ENCODE results near the gene TIAM1. TPM values are rescaled to one million over a fixed set of nuclear protein-coding genes. Genes with fewer than 3 reads are reported as not detected.

TIAM1 gene
- total and polyA plus RNA-seq, 2 of the 8 experiments (the other 6 are each of a cell fraction or from before 2014, with no cell fraction given) = 10.1 to 30.7 TPM

DNA sequence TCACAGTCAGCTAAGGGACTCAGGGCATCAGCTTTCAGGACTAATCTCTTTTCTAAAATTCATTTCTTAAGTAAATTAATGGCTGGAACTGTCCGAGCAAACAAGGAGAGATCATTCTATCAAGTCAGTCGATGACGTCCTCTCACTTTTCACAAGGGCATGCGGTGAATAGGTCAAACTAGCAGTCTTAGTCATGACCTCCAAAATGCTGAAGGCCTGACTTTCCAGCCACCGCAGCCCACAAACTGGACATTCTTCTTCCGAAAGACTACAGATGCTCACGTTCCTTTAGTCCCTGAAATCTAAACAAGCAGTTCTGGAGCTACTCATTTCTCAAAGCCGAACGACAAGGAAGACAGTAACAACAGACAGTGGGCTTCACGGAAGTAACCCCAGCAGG, 127.9 kb downstream of the TIAM1 start:
- no peaks in the 10 kb centered on the region for H3K27me3 ChIP-seq (replicated peaks in 1 of 4; ENCODE audit: control insufficient read depth in 3 of 4, extremely low read depth in 1 of 4, insufficient read depth in 3 of 4, low read length in 3 of 4)
- H3K36me3 ChIP-seq (ENCODE audit: control insufficient read depth in 2 of 4, insufficient read depth in 4 of 4, low read length in 3 of 4) = peaks cover 0 to 3% (median 0%) of the 10 kb centered on the region in 4 experiments; a peak in 1 of 8 replicates
- H3K23ac ChIP-seq (ENCODE audit: insufficient read length) = no peak overlapping the region
- no peak overlapping the region for H3K4me3 ChIP-seq (ENCODE audit: extremely low read depth in 1 of 4, insufficient read depth in 2 of 4, low read depth in 3 of 4, low read length in 4 of 4)
- H3K4me1 ChIP-seq (replicated peaks in 1 of 4; ENCODE audit: control insufficient read depth in 3 of 4, insufficient read depth in 4 of 4, low read length in 3 of 4) = 0 out of 7 replicates have a peak, but pooled peaks cover 0 to 2% (median 0%) of the 10 kb centered on the region in 4 experiments
- no peak overlapping the region for H3K14ac ChIP-seq (ENCODE audit: insufficient read length)
- H3K27ac ChIP-seq (ENCODE audit: low read depth, low read length) = no peak overlapping the region
- no peaks in the 10 kb centered on the region for H3K79me2 ChIP-seq (ENCODE audit: control insufficient read depth in 1 of 2, insufficient read depth in 2 of 2, low read length in 2 of 2)
- no peaks in the 10 kb centered on the region for H4K20me1 ChIP-seq (replicated peaks in 1 of 2; ENCODE audit: control insufficient read depth in 1 of 2, insufficient read depth in 2 of 2, low read length in 2 of 2)
- no peak overlapping the region for H3K9ac ChIP-seq (replicated peaks in 1 of 4; ENCODE audit: extremely low read depth in 1 of 4, low read depth in 3 of 4, low read length in 3 of 4)
- CTCF ChIA-PET (ENCODE audit: partially characterized antibody) = interaction anchor here (1.1 to 1.2 kb wide), 2 partner anchors 17 to 365 kb away, joined by 4 to 5 read pairs; no protein-coding TSS in a partner anchor
- H2BK20ac ChIP-seq (ENCODE audit: low read length) = no peak overlapping the region
- H3K18ac ChIP-seq (ENCODE audit: extremely low read depth, low read length) = no peak overlapping the region
- no peak overlapping the region for H2BK120ac ChIP-seq (replicated peaks; ENCODE audit: low read depth, low read length)
- H2BK15ac ChIP-seq (ENCODE audit: low read length) = no peak overlapping the region
- 0 out of 2 replicates have a peak overlapping the region, but pooled peaks have one; percentile 39 for H2BK12ac ChIP-seq (ENCODE audit: low read depth, low read length)
- POLR2A ChIA-PET (ENCODE audit: partially characterized antibody) = no interaction called here
- no peak for DNase-seq (ENCODE audit: low read depth in 1 of 2, low spot score in 2 of 2)
- H4K5ac ChIP-seq (ENCODE audit: insufficient read length, low read depth, low read length) = no peak overlapping the region
- no peak overlapping the region for H2BK5ac ChIP-seq (ENCODE audit: low read depth, low read length)
- WGBS, 2 experiments (ENCODE audit: extremely low coverage in 1 of 2, insufficient coverage in 1 of 2, insufficient read length in 1 of 2, insufficient replicate concordance in 2 of 2, low coverage in 1 of 2, low lambda C conversion rate in 2 of 2, missing lambda C conversion rate in 1 of 2) = 97% methylated on average over 10 of the region's 10 CpGs; no CpG with 5 or more reads in 1 of the 2 experiments
- no peak for FAIRE-seq
- no peak overlapping the region for H3K56ac ChIP-seq (replicated peaks; ENCODE audit: insufficient read length, low read depth, low read length)
- H3K79me1 ChIP-seq (ENCODE audit: low read depth, low read length) = no peaks in the 10 kb centered on the region
- H2AFZ ChIP-seq (ENCODE audit: low read length) = no peak overlapping the region
- no peak overlapping the region for H4K8ac ChIP-seq (ENCODE audit: extremely low read depth, insufficient read depth, low read length)
- H3K9me3 ChIP-seq (ENCODE audit: insufficient read depth in 2 of 2, low read depth in 1 of 2, low read length in 1 of 2) = no peaks in the 10 kb centered on the region
- no peak overlapping the region for H3K4me2 ChIP-seq (ENCODE audit: insufficient read depth in 1 of 2, low read depth in 2 of 2, low read length in 2 of 2)
- no peak overlapping the region for H4K91ac ChIP-seq (replicated peaks; ENCODE audit: insufficient read length, low read length)
- H2AK5ac ChIP-seq (ENCODE audit: low read depth, low read length) = no peak overlapping the region
- H3K4ac ChIP-seq (replicated peaks; ENCODE audit: insufficient read length, low read depth, low read length) = no peak overlapping the region
- no peaks in the 10 kb centered on the region for H3K23me2 ChIP-seq (ENCODE audit: low read depth, low read length)
- no peak for TF ChIP-seq SP2 (IDR thresholded peaks at IDR 0.05; ENCODE audit: low read length)
- TF ChIP-seq YY1 (IDR thresholded peaks at IDR 0.05; ENCODE audit: low read depth, low read length) = no peak
- TF ChIP-seq HDAC6 (IDR thresholded peaks at IDR 0.05; ENCODE audit: low read depth, low read length) = no peak
- TF ChIP-seq, protein P1, sequence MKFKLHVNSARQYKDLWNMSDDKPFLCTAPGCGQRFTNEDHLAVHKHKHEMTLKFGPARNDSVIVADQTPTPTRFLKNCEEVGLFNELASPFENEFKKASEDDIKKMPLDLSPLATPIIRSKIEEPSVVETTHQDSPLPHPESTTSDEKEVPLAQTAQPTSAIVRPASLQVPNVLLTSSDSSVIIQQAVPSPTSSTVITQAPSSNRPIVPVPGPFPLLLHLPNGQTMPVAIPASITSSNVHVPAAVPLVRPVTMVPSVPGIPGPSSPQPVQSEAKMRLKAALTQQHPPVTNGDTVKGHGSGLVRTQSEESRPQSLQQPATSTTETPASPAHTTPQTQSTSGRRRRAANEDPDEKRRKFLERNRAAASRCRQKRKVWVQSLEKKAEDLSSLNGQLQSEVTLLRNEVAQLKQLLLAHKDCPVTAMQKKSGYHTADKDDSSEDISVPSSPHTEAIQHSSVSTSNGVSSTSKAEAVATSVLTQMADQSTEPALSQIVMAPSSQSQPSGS (IDR thresholded peaks at IDR 0.05; ENCODE audit: low read length) = no peak
- no peak for TF ChIP-seq ZNF274 (IDR thresholded peaks at IDR 0.05; ENCODE audit: borderline replicate concordance, extremely low read depth, low read length)
- TF ChIP-seq JUND (IDR thresholded peaks at IDR 0.05; ENCODE audit: low read length) = no peak
- no peak for TF ChIP-seq CREB1 (IDR thresholded peaks at IDR 0.05)
